Activated CD8-positive, alpha-beta T cell treated with anti-CD3 and anti-CD28 coated beads, Interleukin-2, amount 10 ng/mL, durations not matched to agents 7 days and 5 days (primary cell): ENCODE measurements around the gene UBASH3A. TPM values are rescaled to one million over a fixed set of nuclear protein-coding genes. Genes with fewer than 3 reads are reported as not detected.

Experiments
- ATAC-seq: fragments of 150-1000 bp; cut with Tn5 transposase; one replicate; pipeline ENCODE4 v1.10.0; 2021; ENCODE audit warnings: moderate library complexity
- CTCF ChIA-PET: fragments of 350-600 bp; sonication (Branson Sonifier 250); formaldehyde crosslinking; loops from one replicate; lab custom pipeline; 2021; ENCODE audit warnings: antibody characterized with exemption; lab: Charles Lee
- POLR2A ChIA-PET: fragments of 350-600 bp; sonication (Branson Sonifier 250); formaldehyde crosslinking; loops from one replicate; lab custom pipeline; 2021; ENCODE audit warnings: antibody characterized with exemption; lab: Charles Lee
- DNase-seq: peaks from one replicate; pipeline ENCODE4 v3.0.0-alpha.2; 2020
- H3K27ac Mint-ChIP-seq: one replicate; pipeline ENCODE4 v1.8.0; 2021; ENCODE audit warnings: mild to moderate bottlenecking, mixed read lengths
- H3K27me3 Mint-ChIP-seq: one replicate; pipeline ENCODE4 v1.8.0; 2021; ENCODE audit warnings: low read depth, mixed read lengths
- H3K36me3 Mint-ChIP-seq: one replicate; pipeline ENCODE4 v1.8.0; 2021; ENCODE audit warnings: low read depth, mixed read lengths
- H3K4me1 Mint-ChIP-seq: one replicate; pipeline ENCODE4 v1.8.0; 2021; ENCODE audit warnings: low read depth, mixed read lengths
- H3K4me3 Mint-ChIP-seq: one replicate; pipeline ENCODE4 v1.8.0; 2021; ENCODE audit warnings: mild to moderate bottlenecking, mixed read lengths
- H3K9me3 Mint-ChIP-seq: one replicate; pipeline ENCODE4 v1.8.0; 2022; ENCODE audit warnings: mixed read lengths; ENCODE audit not compliant: insufficient read depth
- total RNA-seq, 2 experiments: library from RNA; stranded (reverse); gene quantifications; one replicate each; pipeline ENCODE4 v1.2.3, GENCODE V29; 2021

Gene UBASH3A
- total RNA-seq, 2 experiments from 2014 or later = 68.7 to 74.0 TPM

- Mint-ChIP-seq H3K36me3 (peaks cover 96% of the 10 kb centered on the region), H3K27me3 (no peaks in the 10 kb centered on the region), H3K4me1 (peaks cover 46% of the 10 kb centered on the region), H3K9me3 (peaks cover 6% of the 10 kb centered on the region), H3K27ac (no peak overlapping the region), H3K4me3 (no peak overlapping the region)
- POLR2A ChIA-PET = interaction anchor here (0.6 kb wide), 1 partner anchor 39 kb away, joined by 3 read pairs; no protein-coding TSS in a partner anchor
- DNase-seq = no peak
- CTCF ChIA-PET = interaction anchor here (0.6 to 1.4 kb wide), 3 partner anchors 34 to 93 kb away, joined by 3 read pairs; no protein-coding TSS in a partner anchor
- no peak for ATAC-seq
Observed at GRCh38 chr21:42432695-42433094, 29.0 kb downstream of the UBASH3A start.

- Mint-ChIP-seq H3K36me3 (peaks cover 99% of the 10 kb centered on the region), H3K4me1 (peaks cover 55% of the 10 kb centered on the region), H3K27me3 (no peaks in the 10 kb centered on the region), H3K27ac (no peak overlapping the region), H3K9me3 (peaks cover 6% of the 10 kb centered on the region), H3K4me3 (no peak overlapping the region)
- no peak for DNase-seq
- ChIA-PET POLR2A (no interaction called here), CTCF (interaction anchor here (1.5 kb wide), 1 partner anchor 9 kb away, joined by 3 read pairs; no protein-coding TSS in a partner anchor)
- no peak for ATAC-seq
Observed at GRCh38 chr21:42433946-42434551, 30.3 kb downstream of the UBASH3A start.

GRCh38 chr21:42434884-42435283 lies 31.2 kb downstream of the UBASH3A start:
- ChIA-PET POLR2A (interaction anchor here (1.0 kb wide), 1 partner anchor 12 kb away, joined by 4 read pairs; no protein-coding TSS in a partner anchor), CTCF (interaction anchor here (1.0 to 1.5 kb wide), 2 partner anchors 10 to 13 kb away, joined by 3 read pairs; no protein-coding TSS in a partner anchor)
- Mint-ChIP-seq H3K4me1 (peaks cover 63% of the 10 kb centered on the region), H3K9me3 (peaks cover 6% of the 10 kb centered on the region), H3K4me3 (no peak overlapping the region), H3K27ac (peak overlapping the region; percentile 71), H3K36me3 (peaks cover 99% of the 10 kb centered on the region), H3K27me3 (no peaks in the 10 kb centered on the region)
- no peak for DNase-seq
- no peak for ATAC-seq

- POLR2A ChIA-PET = interaction anchor here (1.0 kb wide), 2 partner anchors 12 to 19 kb away, joined by 3 to 4 read pairs; no protein-coding TSS in a partner anchor
- Mint-ChIP-seq H3K4me3 (no peak overlapping the region), H3K4me1 (peaks cover 69% of the 10 kb centered on the region), H3K27ac (peak overlapping the region; percentile 71), H3K36me3 (peaks cover 99% of the 10 kb centered on the region), H3K27me3 (no peaks in the 10 kb centered on the region), H3K9me3 (peaks cover 6% of the 10 kb centered on the region)
- ATAC-seq (no peak), DNase-seq (no peak)
- CTCF ChIA-PET = interaction anchor here (1.0 kb wide), 1 partner anchor 14 kb away, joined by 3 read pairs; no protein-coding TSS in a partner anchor
Observed at GRCh38 chr21:42435401-42435800, 31.7 kb downstream of the UBASH3A start.

- H3K27ac Mint-ChIP-seq = no peak overlapping the region
- CTCF ChIA-PET = no interaction called here
- no peak for ATAC-seq
- DNase-seq = no peak
- H3K36me3 Mint-ChIP-seq = peaks cover 99% of the 10 kb centered on the region
- POLR2A ChIA-PET = interaction anchor here (1.0 to 1.4 kb wide), 3 partner anchors 13 to 32 kb away, joined by 3 to 6 read pairs (median 3); partner anchors contain the start of gene UBASH3A
- peaks cover 71% of the 10 kb centered on the region for H3K4me1 Mint-ChIP-seq
- peaks cover 6% of the 10 kb centered on the region for H3K9me3 Mint-ChIP-seq
- no peak overlapping the region for H3K4me3 Mint-ChIP-seq
- no peaks in the 10 kb centered on the region for H3K27me3 Mint-ChIP-seq
Observed at GRCh38 chr21:42435833-42436232, 32.1 kb downstream of the UBASH3A start.

- H3K36me3 Mint-ChIP-seq = peaks cover 97% of the 10 kb centered on the region
- peaks cover 6% of the 10 kb centered on the region for H3K9me3 Mint-ChIP-seq
- ATAC-seq = no peak
- no peaks in the 10 kb centered on the region for H3K27me3 Mint-ChIP-seq
- POLR2A ChIA-PET = interaction anchor here (1.2 to 1.4 kb wide), 2 partner anchors 14 to 33 kb away, joined by 3 to 6 read pairs; partner anchors contain the start of gene UBASH3A
- peaks cover 71% of the 10 kb centered on the region for H3K4me1 Mint-ChIP-seq
- no peak overlapping the region for H3K4me3 Mint-ChIP-seq
- H3K27ac Mint-ChIP-seq = peak overlapping the region; percentile 3
- CTCF ChIA-PET = interaction anchor here (1.0 kb wide), 2 partner anchors 10 to 33 kb away, joined by 3 read pairs; partner anchors contain the start of gene UBASH3A
- DNase-seq = no peak
Observed at GRCh38 chr21:42436914-42437313, 33.2 kb downstream of the UBASH3A start.

GRCh38 chr21:42437786-42438185 lies 34.1 kb downstream of the UBASH3A start:
- DNase-seq (no peak), ATAC-seq (no peak)
- Mint-ChIP-seq H3K4me1 (peaks cover 64% of the 10 kb centered on the region), H3K27me3 (no peaks in the 10 kb centered on the region), H3K27ac (no peak overlapping the region), H3K36me3 (peaks cover 97% of the 10 kb centered on the region), H3K9me3 (no peaks in the 10 kb centered on the region), H3K4me3 (no peak overlapping the region)
- ChIA-PET POLR2A (interaction anchor here (1.6 kb wide), 1 partner anchor 33 kb away, joined by 6 read pairs; the partner anchor contains the start of gene UBASH3A), CTCF (interaction anchor here (0.6 to 1.0 kb wide), 3 partner anchors 11 to 179 kb away, joined by 3 read pairs; no protein-coding TSS in a partner anchor)

- H3K27me3 Mint-ChIP-seq = no peaks in the 10 kb centered on the region
- H3K4me3 Mint-ChIP-seq = no peak overlapping the region
- ChIA-PET CTCF (interaction anchor here (1.0 to 1.3 kb wide), 3 partner anchors 17 to 180 kb away, joined by 3 read pairs; no protein-coding TSS in a partner anchor), POLR2A (interaction anchor here (1.6 kb wide), 1 partner anchor 34 kb away, joined by 6 read pairs; the partner anchor contains the start of gene UBASH3A)
- ATAC-seq (no peak), DNase-seq (no peak)
- H3K27ac Mint-ChIP-seq = peak overlapping the region; percentile 23
- no peaks in the 10 kb centered on the region for H3K9me3 Mint-ChIP-seq
- H3K36me3 Mint-ChIP-seq = peaks cover 97% of the 10 kb centered on the region
- H3K4me1 Mint-ChIP-seq = peaks cover 59% of the 10 kb centered on the region
Observed at GRCh38 chr21:42438316-42439205, 34.9 kb downstream of the UBASH3A start.

GRCh38 chr21:42439284-42440186 lies 35.8 kb downstream of the UBASH3A start:
- no peak for DNase-seq
- Mint-ChIP-seq H3K4me1 (peaks cover 51% of the 10 kb centered on the region), H3K4me3 (no peak overlapping the region), H3K27ac (peak overlapping the region; percentile 62), H3K36me3 (peaks cover 94% of the 10 kb centered on the region), H3K9me3 (no peaks in the 10 kb centered on the region), H3K27me3 (no peaks in the 10 kb centered on the region)
- ChIA-PET POLR2A (interaction anchor here (1.6 kb wide), 1 partner anchor 35 kb away, joined by 6 read pairs; the partner anchor contains the start of gene UBASH3A), CTCF (interaction anchor here (1.2 to 1.3 kb wide), 2 partner anchors 18 to 101 kb away, joined by 3 read pairs; no protein-coding TSS in a partner anchor)
- ATAC-seq = peak; percentile 37

GRCh38 chr21:42440187-42440792 lies 36.6 kb downstream of the UBASH3A start:
- H3K27me3 Mint-ChIP-seq = no peaks in the 10 kb centered on the region
- H3K9me3 Mint-ChIP-seq = no peaks in the 10 kb centered on the region
- H3K4me1 Mint-ChIP-seq = peaks cover 47% of the 10 kb centered on the region
- H3K36me3 Mint-ChIP-seq = peaks cover 94% of the 10 kb centered on the region
- DNase-seq = no peak
- ChIA-PET CTCF (interaction anchor here (1.0 to 1.3 kb wide), 2 partner anchors 37 to 102 kb away, joined by 3 read pairs; partner anchors contain the start of gene UBASH3A), POLR2A (interaction anchor here (1.7 kb wide), 1 partner anchor 36 kb away, joined by 4 read pairs; the partner anchor contains the start of gene UBASH3A)
- ATAC-seq = no peak
- no peak overlapping the region for H3K4me3 Mint-ChIP-seq
- peak overlapping the region; percentile 62 for H3K27ac Mint-ChIP-seq
